ENCODE data around the gene CTDSP2. TPM values are rescaled to one million over a fixed set of nuclear protein-coding genes. Genes with fewer than 3 reads are reported as not detected.

CTDSP2 gene
- total RNA-seq, 1 donor, result 64.8 TPM

DNA sequence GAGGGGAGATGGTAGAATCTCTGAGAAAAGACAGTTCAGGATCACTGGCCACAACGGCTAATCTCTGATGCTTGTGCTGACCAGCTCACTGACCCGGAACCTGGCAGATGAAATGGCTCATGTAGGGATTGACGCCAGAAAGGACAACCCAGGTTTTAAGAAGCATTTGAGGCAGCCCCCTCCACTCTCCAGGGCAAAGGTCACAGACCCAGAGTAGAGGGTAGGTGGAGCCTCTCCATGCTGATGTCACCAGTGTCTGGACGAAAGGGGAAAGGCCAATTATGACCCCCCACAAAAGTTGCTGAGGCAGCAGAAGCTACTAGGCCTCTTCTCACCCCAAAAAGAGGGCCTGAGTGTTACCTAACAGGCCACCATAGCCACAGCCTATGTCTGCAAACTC lies 75.8 kb downstream of the CTDSP2 start:
- TF ChIP-seq, protein P1, sequence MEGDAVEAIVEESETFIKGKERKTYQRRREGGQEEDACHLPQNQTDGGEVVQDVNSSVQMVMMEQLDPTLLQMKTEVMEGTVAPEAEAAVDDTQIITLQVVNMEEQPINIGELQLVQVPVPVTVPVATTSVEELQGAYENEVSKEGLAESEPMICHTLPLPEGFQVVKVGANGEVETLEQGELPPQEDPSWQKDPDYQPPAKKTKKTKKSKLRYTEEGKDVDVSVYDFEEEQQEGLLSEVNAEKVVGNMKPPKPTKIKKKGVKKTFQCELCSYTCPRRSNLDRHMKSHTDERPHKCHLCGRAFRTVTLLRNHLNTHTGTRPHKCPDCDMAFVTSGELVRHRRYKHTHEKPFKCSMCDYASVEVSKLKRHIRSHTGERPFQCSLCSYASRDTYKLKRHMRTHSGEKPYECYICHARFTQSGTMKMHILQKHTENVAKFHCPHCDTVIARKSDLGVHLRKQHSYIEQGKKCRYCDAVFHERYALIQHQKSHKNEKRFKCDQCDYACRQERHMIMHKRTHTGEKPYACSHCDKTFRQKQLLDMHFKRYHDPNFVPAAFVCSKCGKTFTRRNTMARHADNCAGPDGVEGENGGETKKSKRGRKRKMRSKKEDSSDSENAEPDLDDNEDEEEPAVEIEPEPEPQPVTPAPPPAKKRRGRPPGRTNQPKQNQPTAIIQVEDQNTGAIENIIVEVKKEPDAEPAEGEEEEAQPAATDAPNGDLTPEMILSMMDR (IDR thresholded peaks at IDR 0.05; ENCODE audit: insufficient read depth, low read depth, low read length), result no peak
- H3K4me3 ChIP-seq (ENCODE audit: low read depth, low read length), result no peak overlapping the region
- DNase-seq (ENCODE audit: low read depth), result no peak

Small RNA genes within 50 kb of the gene (small RNA-seq; reads per million reads assigned to genes)
- gene MIR26A2 (2.7 reads per million, percentile 65 among the genes with 10 or more reads in this experiment), gene RNU6-1083P (not detected)

Other genes starting within 250 kb of the CTDSP2 start
- gene DTX3, start 241.9 kb downstream of the CTDSP2 start, total RNA-seq, result 19.0 and 22.9 TPM in 2 replicates
- gene ARHGEF25, start 235.3 kb downstream of the CTDSP2 start, total RNA-seq, result 28.0 and 48.4 TPM in 2 replicates
- gene B4GALNT1, start 213.5 kb downstream of the CTDSP2 start, total RNA-seq, result 3.0 and 5.2 TPM in 2 replicates
- gene OS9, start 152.6 kb downstream of the CTDSP2 start, total RNA-seq, result 95.3 and 98.0 TPM in 2 replicates
- 0.32 and 0.43 TPM in 2 replicates for gene AGAP2, start 108.0 kb downstream of the CTDSP2 start, total RNA-seq
- 39.9 and 62.2 TPM in 2 replicates for gene TSPAN31, start 101.7 kb downstream of the CTDSP2 start, total RNA-seq
- 226 and 299 TPM in 2 replicates for gene CDK4, start 94.4 kb downstream of the CTDSP2 start, total RNA-seq
- gene MARCHF9, start 91.6 kb downstream of the CTDSP2 start, total RNA-seq, result 2.6 and 3.5 TPM in 2 replicates
- 0.97 and 3.0 TPM in 2 replicates for gene CYP27B1, start 79.7 kb downstream of the CTDSP2 start, total RNA-seq
- 5.2 and 7.4 TPM in 2 replicates for gene METTL1, start 74.6 kb downstream of the CTDSP2 start, total RNA-seq
- gene EEF1AKMT3, start 74.1 kb downstream of the CTDSP2 start, total RNA-seq, result 6.9 and 8.1 TPM in 2 replicates
- 19.0 and 25.5 TPM in 2 replicates for gene TSFM, start 63.9 kb downstream of the CTDSP2 start, total RNA-seq
- gene AVIL, start 28.0 kb downstream of the CTDSP2 start, total RNA-seq, result 2.9 and 4.3 TPM in 2 replicates
- 7.1 and 9.9 TPM in 2 replicates for gene ATP23, start 94.8 kb upstream of the CTDSP2 start, total RNA-seq

All from fibroblast of villous mesenchyme (primary cell).